GM10266 (cell line): ENCODE measurements around the gene DIS3L2.
"Not testable (repeated sequence)": the region's sequence is repeated elsewhere in the genome, so short reads cannot be mapped to it uniquely, and the experiment has no call there.

ENCODE experiments used
- DNase-seq: peaks from one replicate; pipeline ENCODE4 v3.0.0; 2012; ENCODE audit errors: extremely low spot score
- CTCF ChIP-seq: IDR thresholded peaks from 2 replicates; pipeline ENCODE4 v1.5.1; 2012; ENCODE audit warnings: mild to moderate bottlenecking, low read depth; ENCODE audit not compliant: control insufficient read depth, insufficient read depth; ENCODE audit errors: missing control alignments

Gene DIS3L2

DNA sequence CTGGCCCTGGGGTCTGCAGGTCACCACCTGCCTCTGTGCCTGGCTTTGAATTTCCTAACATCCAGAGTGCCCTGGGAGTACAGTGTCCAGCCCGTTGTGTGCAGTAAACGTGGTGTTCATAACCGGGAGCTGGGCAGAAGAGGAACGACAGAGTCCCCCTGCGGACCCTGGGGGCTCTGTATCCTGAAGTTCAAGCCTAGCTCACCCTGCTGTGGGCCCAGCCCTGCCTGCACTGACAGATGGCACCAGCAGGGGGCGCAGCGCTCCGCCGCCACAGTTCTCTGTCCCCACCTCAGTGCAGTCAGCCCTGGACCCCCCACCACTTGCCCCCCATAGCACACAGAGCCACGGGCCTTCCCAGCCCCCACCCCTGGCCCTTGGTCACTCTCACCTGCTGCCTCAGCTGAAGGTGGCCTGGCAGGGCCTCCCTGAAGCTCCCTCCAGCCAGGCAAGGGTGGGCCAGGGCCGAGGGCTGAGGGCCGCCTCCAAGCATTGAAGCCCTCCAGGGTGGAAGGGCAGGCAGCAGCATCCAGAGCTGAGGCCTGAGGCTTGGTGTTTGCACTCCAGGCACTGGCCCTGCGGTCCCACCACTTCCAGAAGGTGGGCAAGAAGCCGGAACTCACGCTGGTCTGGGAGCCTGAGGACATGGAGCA is 373.8 kb downstream of the DIS3L2 start:
- peak; percentile 24 for TF ChIP-seq CTCF
- not testable (repeated sequence) for DNase-seq

DNA sequence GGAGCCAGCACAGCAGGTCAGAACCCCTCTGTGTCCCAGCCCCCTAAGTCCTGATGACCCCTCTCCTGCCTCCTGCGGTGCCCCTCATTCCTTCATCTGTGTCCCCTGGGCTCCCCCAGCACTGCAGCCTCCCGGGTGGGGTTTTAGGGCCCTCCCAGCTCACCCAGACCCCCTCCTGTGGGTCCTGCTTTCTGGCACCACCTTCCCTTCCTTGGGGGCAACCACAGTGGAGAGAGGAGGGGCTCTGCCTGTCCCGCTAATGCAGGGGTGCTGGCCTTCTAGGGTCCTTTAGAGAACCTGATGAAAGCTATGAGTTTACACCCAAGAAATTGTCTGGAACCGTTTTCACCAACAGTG is 374.3 kb downstream of the DIS3L2 start:
- no peak for TF ChIP-seq CTCF
- DNase-seq: no peak

GRCh38 chr2:232336241-232336736 is 374.8 kb downstream of the DIS3L2 start:
- DNase-seq: no peak
- TF ChIP-seq CTCF: no peak

- no peak for TF ChIP-seq CTCF
- no peak for DNase-seq
These were observed 375.6 kb downstream of the DIS3L2 start for GRCh38 chr2:232336981-232337720.

- DNase-seq: not testable (repeated sequence)
These were observed 376.7 kb downstream of the DIS3L2 start for GRCh38 chr2:232338094-232338758.

DNA sequence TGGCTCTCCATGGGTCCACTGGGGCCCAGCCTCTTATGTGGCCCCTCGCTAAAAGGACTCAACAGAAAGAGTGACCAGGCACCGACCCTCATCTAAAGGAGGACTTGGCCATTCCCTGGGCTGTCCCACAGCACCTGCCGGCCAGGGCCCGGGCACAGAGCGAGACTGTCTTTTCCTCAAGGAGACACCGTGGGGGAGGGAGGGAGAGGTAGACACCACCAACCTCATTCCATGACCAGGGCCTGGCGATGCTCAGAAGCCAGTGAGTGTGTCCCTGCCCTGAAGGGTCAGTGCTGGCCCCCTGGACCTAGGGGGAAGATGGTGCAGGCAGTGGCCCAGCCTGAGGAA is 377.2 kb downstream of the DIS3L2 start:
- no peak for TF ChIP-seq CTCF
- no peak for DNase-seq

GRCh38 chr2:232339121-232340081 is 377.9 kb downstream of the DIS3L2 start:
- no peak for DNase-seq
- no peak for TF ChIP-seq CTCF
